ENCODE data around the gene OSBPL8.

Gene OSBPL8

DNA sequence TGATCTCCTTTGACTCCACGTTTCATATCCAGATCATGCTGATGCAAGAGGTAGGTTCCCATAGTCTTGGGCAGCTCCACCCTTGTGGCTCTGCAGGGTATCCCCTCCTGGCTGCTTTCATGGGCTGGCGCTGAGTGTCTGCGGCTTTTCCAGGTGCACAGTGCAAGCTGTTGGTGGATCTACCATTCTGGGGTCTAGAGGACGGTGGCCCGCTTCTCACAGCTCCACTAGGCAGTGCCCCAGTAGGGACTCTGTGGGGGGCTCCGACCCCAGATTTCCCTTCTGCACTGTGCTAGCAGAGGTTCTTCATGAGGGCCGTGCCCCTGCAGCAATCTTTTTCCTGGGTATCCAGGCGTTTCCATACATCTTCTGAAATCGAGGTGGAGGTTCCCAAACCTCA, 199.3 kb downstream of the OSBPL8 start:
- no peak for TF ChIP-seq ZNF8 (CRISPR knock-in tag; IDR thresholded peaks at IDR 0.05)
- no peak for TF ChIP-seq ZNF565 (CRISPR knock-in tag; conservative IDR thresholded peaks at IDR 0.05; ENCODE audit: low read depth)
- no peak for TF ChIP-seq ESRRG (CRISPR knock-in tag; IDR thresholded peaks at IDR 0.05)
- TF ChIP-seq, protein P1, sequence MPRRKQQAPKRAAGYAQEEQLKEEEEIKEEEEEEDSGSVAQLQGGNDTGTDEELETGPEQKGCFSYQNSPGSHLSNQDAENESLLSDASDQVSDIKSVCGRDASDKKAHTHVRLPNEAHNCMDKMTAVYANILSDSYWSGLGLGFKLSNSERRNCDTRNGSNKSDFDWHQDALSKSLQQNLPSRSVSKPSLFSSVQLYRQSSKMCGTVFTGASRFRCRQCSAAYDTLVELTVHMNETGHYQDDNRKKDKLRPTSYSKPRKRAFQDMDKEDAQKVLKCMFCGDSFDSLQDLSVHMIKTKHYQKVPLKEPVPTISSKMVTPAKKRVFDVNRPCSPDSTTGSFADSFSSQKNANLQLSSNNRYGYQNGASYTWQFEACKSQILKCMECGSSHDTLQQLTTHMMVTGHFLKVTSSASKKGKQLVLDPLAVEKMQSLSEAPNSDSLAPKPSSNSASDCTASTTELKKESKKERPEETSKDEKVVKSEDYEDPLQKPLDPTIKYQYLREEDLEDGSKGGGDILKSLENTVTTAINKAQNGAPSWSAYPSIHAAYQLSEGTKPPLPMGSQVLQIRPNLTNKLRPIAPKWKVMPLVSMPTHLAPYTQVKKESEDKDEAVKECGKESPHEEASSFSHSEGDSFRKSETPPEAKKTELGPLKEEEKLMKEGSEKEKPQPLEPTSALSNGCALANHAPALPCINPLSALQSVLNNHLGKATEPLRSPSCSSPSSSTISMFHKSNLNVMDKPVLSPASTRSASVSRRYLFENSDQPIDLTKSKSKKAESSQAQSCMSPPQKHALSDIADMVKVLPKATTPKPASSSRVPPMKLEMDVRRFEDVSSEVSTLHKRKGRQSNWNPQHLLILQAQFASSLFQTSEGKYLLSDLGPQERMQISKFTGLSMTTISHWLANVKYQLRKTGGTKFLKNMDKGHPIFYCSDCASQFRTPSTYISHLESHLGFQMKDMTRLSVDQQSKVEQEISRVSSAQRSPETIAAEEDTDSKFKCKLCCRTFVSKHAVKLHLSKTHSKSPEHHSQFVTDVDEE (CRISPR knock-in tag; IDR thresholded peaks at IDR 0.05) = no peak
- TF ChIP-seq ZNF70 (CRISPR knock-in tag; IDR thresholded peaks at IDR 0.05) = no peak
- ATAC-seq = no peak

DNA sequence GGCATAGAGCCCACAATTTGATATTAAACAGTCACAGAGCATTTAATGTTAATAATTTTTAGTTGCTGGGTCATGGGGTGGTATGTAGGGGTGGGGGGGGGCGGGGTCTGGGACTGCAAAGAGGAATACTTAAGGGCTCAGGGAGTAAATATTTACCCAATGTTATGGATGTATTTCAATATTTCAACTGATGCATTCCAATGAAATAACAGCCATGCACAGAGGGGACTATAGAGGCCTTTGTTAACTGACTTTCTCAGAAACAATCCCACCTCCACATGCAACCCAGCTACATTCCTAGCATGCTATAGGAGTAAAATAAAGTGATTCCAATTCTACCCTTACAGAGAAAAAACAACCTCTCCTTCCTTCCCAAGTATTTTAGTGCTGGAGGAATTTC, 203.5 kb downstream of the OSBPL8 start:
- no peak for TF ChIP-seq ZFP30 (CRISPR knock-in tag; IDR thresholded peaks at IDR 0.05)
- TF ChIP-seq, protein P2, sequence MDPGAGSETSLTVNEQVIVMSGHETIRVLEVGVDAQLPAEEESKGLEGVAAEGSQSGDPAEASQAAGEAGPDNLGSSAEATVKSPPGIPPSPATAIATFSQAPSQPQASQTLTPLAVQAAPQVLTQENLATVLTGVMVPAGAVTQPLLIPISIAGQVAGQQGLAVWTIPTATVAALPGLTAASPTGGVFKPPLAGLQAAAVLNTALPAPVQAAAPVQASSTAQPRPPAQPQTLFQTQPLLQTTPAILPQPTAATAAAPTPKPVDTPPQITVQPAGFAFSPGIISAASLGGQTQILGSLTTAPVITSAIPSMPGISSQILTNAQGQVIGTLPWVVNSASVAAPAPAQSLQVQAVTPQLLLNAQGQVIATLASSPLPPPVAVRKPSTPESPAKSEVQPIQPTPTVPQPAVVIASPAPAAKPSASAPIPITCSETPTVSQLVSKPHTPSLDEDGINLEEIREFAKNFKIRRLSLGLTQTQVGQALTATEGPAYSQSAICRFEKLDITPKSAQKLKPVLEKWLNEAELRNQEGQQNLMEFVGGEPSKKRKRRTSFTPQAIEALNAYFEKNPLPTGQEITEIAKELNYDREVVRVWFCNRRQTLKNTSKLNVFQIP (CRISPR knock-in tag; IDR thresholded peaks at IDR 0.05; ENCODE audit: borderline replicate concordance, low read depth) = no peak
- no peak for TF ChIP-seq PPARA (CRISPR knock-in tag; IDR thresholded peaks at IDR 0.05; ENCODE audit: borderline replicate concordance)
- TF ChIP-seq, protein P3, sequence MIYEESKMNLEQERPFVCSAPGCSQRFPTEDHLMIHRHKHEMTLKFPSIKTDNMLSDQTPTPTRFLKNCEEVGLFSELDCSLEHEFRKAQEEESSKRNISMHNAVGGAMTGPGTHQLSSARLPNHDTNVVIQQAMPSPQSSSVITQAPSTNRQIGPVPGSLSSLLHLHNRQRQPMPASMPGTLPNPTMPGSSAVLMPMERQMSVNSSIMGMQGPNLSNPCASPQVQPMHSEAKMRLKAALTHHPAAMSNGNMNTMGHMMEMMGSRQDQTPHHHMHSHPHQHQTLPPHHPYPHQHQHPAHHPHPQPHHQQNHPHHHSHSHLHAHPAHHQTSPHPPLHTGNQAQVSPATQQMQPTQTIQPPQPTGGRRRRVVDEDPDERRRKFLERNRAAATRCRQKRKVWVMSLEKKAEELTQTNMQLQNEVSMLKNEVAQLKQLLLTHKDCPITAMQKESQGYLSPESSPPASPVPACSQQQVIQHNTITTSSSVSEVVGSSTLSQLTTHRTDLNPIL (CRISPR knock-in tag; IDR thresholded peaks at IDR 0.05; ENCODE audit: low read depth) = no peak
- TF ChIP-seq TOX (CRISPR knock-in tag; IDR thresholded peaks at IDR 0.05; ENCODE audit: borderline replicate concordance) = no peak
- TF ChIP-seq OSR1 (CRISPR knock-in tag; IDR thresholded peaks at IDR 0.05) = no peak
- TF ChIP-seq, protein P4, sequence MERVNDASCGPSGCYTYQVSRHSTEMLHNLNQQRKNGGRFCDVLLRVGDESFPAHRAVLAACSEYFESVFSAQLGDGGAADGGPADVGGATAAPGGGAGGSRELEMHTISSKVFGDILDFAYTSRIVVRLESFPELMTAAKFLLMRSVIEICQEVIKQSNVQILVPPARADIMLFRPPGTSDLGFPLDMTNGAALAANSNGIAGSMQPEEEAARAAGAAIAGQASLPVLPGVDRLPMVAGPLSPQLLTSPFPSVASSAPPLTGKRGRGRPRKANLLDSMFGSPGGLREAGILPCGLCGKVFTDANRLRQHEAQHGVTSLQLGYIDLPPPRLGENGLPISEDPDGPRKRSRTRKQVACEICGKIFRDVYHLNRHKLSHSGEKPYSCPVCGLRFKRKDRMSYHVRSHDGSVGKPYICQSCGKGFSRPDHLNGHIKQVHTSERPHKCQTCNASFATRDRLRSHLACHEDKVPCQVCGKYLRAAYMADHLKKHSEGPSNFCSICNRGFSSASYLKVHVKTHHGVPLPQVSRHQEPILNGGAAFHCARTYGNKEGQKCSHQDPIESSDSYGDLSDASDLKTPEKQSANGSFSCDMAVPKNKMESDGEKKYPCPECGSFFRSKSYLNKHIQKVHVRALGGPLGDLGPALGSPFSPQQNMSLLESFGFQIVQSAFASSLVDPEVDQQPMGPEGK (CRISPR knock-in tag; IDR thresholded peaks at IDR 0.05; ENCODE audit: borderline replicate concordance) = no peak
- TF ChIP-seq ZNF70 (CRISPR knock-in tag; IDR thresholded peaks at IDR 0.05) = no peak
- no peak for TF ChIP-seq BACH2 (CRISPR knock-in tag; IDR thresholded peaks at IDR 0.05; ENCODE audit: borderline replicate concordance)
- TF ChIP-seq SNAI2 (CRISPR knock-in tag; IDR thresholded peaks at IDR 0.05) = no peak
- TF ChIP-seq TCF4 (CRISPR knock-in tag; IDR thresholded peaks at IDR 0.05; ENCODE audit: borderline replicate concordance) = no peak
- ATAC-seq = no peak

DNA sequence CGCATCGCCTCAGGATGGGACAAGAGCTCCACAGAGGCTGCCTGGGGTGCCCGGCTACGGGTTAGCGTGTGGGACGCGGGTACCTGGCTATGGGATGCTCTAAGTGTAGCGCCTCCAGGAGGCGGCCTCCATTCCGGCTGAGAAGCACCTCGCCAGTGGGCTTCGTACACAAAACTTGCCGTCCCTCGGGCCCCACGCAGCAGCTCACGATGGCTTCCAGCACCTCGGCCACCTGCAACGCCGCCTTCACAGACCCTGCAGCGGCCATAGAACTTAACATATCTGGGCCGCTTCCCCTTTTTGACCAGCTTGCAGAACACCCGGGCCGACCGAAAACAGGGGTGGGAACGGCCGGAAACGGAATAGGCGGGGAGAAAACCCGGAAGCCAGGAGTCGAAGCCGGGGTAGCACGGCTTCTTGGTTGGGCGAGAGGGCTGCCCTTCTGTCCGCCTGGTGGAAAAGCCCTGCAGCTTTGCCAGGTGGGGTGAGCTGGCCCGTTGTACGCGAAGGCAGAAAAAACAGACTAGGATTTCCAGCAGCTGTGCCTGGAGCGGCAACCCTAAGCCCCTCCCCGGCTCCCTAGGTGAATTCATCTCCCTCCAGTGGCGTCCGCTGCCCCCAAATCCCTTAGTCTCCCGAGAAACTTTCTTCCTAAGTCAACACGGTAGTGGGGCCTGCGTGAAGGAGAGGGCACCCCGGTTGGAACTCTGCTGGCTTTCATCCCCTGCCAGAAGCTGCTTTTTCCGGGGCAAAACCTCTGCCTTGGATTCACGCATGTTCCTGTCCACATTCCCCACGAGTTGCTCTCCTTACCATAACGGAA, 211.3 kb downstream of the OSBPL8 start, which contains the start of gene BBS10:
Gene BBS10, minus strand, starts transcription at position 337 of the 823 bp plus-strand sequence. Its CDS starts 57 bp downstream, at position 280.
- ATAC-seq = peak; percentile 97
- TF ChIP-seq PPARA (CRISPR knock-in tag; IDR thresholded peaks at IDR 0.05; ENCODE audit: borderline replicate concordance) = no peak
- no peak for TF ChIP-seq ZNF565 (CRISPR knock-in tag; conservative IDR thresholded peaks at IDR 0.05; ENCODE audit: low read depth)
- TF ChIP-seq, protein P1 (CRISPR knock-in tag; IDR thresholded peaks at IDR 0.05) = 0 out of 2 replicates have a peak, but pooled peaks have one; percentile 40
- TF ChIP-seq BACH2 (CRISPR knock-in tag; IDR thresholded peaks at IDR 0.05; ENCODE audit: borderline replicate concordance) = no peak
- TF ChIP-seq, protein P4 (CRISPR knock-in tag; IDR thresholded peaks at IDR 0.05; ENCODE audit: borderline replicate concordance) = no peak
- peak; percentile 27; the same call in 1 of the 2 replicates for TF ChIP-seq TCF4 (CRISPR knock-in tag; IDR thresholded peaks at IDR 0.05; ENCODE audit: borderline replicate concordance)
- no peak for TF ChIP-seq ZC3H10 (CRISPR knock-in tag; IDR thresholded peaks at IDR 0.05)
- TF ChIP-seq, protein P5, sequence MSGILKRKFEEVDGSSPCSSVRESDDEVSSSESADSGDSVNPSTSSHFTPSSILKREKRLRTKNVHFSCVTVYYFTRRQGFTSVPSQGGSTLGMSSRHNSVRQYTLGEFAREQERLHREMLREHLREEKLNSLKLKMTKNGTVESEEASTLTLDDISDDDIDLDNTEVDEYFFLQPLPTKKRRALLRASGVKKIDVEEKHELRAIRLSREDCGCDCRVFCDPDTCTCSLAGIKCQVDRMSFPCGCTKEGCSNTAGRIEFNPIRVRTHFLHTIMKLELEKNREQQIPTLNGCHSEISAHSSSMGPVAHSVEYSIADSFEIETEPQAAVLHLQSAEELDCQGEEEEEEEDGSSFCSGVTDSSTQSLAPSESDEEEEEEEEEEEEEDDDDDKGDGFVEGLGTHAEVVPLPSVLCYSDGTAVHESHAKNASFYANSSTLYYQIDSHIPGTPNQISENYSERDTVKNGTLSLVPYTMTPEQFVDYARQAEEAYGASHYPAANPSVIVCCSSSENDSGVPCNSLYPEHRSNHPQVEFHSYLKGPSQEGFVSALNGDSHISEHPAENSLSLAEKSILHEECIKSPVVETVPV (CRISPR knock-in tag; IDR thresholded peaks at IDR 0.05) = 0 out of 2 replicates have a peak, but pooled peaks have one; percentile 23
- 0 out of 2 replicates have a peak, but pooled peaks have one; percentile 45 for TF ChIP-seq CSDC2 (CRISPR knock-in tag; IDR thresholded peaks at IDR 0.05)
- no peak for TF ChIP-seq RARB (CRISPR knock-in tag; IDR thresholded peaks at IDR 0.05)
